Lung (tissue), 13 donors: Measurements from ENCODE around the gene SUMO1. TPM values are rescaled to one million over a fixed set of nuclear protein-coding genes. Genes with fewer than 3 reads are reported as not detected.

Source experiments
- ATAC-seq: fragments of 200-7000 bp; cut with Tn5 transposase; one replicate; pipeline ENCODE4 v1.9.1; 2020; ENCODE audit warnings: moderate number of reproducible peaks; ENCODE audit not compliant: insufficient read depth, low FRiP score
- DNase-seq, 3 donors: peaks; one replicate each; pipeline ENCODE4 v3.0.0-alpha.2; 2013 to 2017
- H3K27ac ChIP-seq, 2 donors: one replicate each; pipeline ENCODE4 v1.5.1; 2013; ENCODE audit warnings: mild to moderate bottlenecking in 2 of 2, moderate library complexity in 2 of 2, control low read depth in 1 of 2, inconsistent platforms in 1 of 2, low read depth in 1 of 2, low read length in 1 of 2
- H3K27me3 ChIP-seq, 3 donors: one replicate each; pipeline ENCODE4 v1.5.1; 2013; ENCODE audit warnings: low read length in 2 of 3; ENCODE audit not compliant: control insufficient read depth in 3 of 3, insufficient read depth in 3 of 3
- H3K36me3 ChIP-seq, 4 donors: one replicate each; pipeline ENCODE4 v1.5.1; 2013; ENCODE audit warnings: low read length in 4 of 4, mild to moderate bottlenecking in 1 of 4, moderate library complexity in 1 of 4; ENCODE audit not compliant: control insufficient read depth in 4 of 4, insufficient read depth in 4 of 4
- H3K4me1 ChIP-seq, 5 donors: one replicate each; pipeline ENCODE4 v1.5.1; 2013; ENCODE audit warnings: low read length in 5 of 5, mild to moderate bottlenecking in 2 of 5, moderate library complexity in 1 of 5; ENCODE audit not compliant: control insufficient read depth in 5 of 5, insufficient read depth in 5 of 5
- H3K4me3 ChIP-seq: one replicate; pipeline ENCODE4 v1.5.1; 2013; ENCODE audit warnings: mild to moderate bottlenecking, control low read depth, moderate library complexity
- H3K9ac ChIP-seq, 2 donors: one replicate each; pipeline ENCODE4 v1.5.1; 2013; ENCODE audit warnings: low read length in 2 of 2, control low read depth in 1 of 2; ENCODE audit not compliant: insufficient read depth in 1 of 2
- H3K9me3 ChIP-seq, 4 donors: one replicate each; pipeline ENCODE4 v1.5.1; 2013; ENCODE audit warnings: low read length in 3 of 4, mild to moderate bottlenecking in 1 of 4, moderate library complexity in 1 of 4; ENCODE audit not compliant: control insufficient read depth in 4 of 4, insufficient read depth in 3 of 4
- WGBS, 2 donors: extraction: QIAGEN DNeasy Blood & Tissue Kit; methylation state at CpG; one replicate each; pipeline ENCODE4 v1.1.7; 2013; 5-methylcytosine and 5-hydroxymethylcytosine counted together
- polyA plus RNA-seq, 2 donors: library from polyadenylated mRNA; stranded (reverse); fragments of 200-250 nt; gene quantifications; one replicate each; pipeline ENCODE4 v1.2.1, GENCODE V29; 2013
- small RNA-seq: library from RNA; depleted of rRNA; stranded (forward); fragments of <200 nt; gene quantifications from one replicate; pipeline ENCODE3, GENCODE V24; 2014; ENCODE audit warnings: low replicate concordance
- total RNA-seq, 2 donors: library from RNA; depleted of rRNA in 1 of 2; stranded (reverse); fragments of >200 nt in 1 of 2; gene quantifications; one replicate each; pipeline ENCODE4 v1.2.1, GENCODE V29; 2014 to 2021
- TF ChIP-seq, protein P1 (sequence below): IDR thresholded peaks from 2 replicates; pipeline ENCODE4 v1.5.1; 2012; ENCODE audit warnings: mild to moderate bottlenecking; ENCODE audit errors: control extremely low read depth, extremely low read depth
- donor health status: control.
- donor health status: control.
- donor health status: Bipolar disorder and iron deficiency.
- donor health status: healthy.
- donor health status: DM: yes; HTN: yes; CAD: no.

SUMO1 gene
- total and polyA plus RNA-seq, 4 donors, result 59.9 to 105 (median 83.2) TPM

DNA sequence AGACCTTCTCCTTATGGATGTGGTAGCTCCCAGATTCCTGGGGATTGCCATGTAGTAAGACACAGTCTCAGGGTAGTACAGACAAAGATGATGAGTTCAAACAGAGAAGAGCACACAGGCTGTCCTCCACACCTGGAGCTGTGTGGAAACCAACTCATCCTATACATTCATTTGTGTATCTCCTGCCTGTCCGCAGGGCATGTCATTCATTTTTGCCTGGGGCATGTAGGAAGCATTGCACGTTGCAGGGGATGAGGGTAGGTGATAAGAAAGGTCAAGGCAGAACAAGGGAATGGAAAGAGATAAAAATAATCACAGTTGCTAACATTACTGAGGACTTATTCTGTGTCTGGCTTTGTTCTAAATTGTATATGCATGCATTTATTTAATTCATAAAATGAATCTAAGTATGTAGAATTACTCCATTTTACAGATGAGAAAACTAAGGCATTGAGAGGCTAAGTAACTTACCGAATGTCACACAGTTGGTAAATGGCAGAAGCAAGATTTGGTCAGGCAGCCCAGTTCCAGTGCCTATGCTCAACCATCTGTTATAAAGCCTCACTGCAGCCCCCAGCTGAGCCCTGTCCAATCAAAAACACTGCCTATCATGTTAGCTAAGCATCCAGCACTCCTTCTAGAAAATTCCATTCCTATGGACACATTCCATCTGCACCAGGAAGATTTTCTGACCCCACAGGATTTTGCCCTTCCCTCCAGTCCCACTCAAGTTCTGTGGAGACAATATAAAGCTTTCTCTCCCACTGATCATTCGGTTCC lies 81.0 kb downstream of the SUMO1 start:
- Histone ChIP-seq H3K27me3 (no peaks in the 10 kb centered on the region), H3K27ac (no peak overlapping the region), H3K4me3 (no peak overlapping the region), H3K9me3 (no peaks in the 10 kb centered on the region), H3K36me3 (no peaks in the 10 kb centered on the region), H3K9ac (no peak overlapping the region), H3K4me1 (peaks cover 0 to 6% (median 0%) of the 10 kb centered on the region in 5 donors)
- TF ChIP-seq, protein P1, sequence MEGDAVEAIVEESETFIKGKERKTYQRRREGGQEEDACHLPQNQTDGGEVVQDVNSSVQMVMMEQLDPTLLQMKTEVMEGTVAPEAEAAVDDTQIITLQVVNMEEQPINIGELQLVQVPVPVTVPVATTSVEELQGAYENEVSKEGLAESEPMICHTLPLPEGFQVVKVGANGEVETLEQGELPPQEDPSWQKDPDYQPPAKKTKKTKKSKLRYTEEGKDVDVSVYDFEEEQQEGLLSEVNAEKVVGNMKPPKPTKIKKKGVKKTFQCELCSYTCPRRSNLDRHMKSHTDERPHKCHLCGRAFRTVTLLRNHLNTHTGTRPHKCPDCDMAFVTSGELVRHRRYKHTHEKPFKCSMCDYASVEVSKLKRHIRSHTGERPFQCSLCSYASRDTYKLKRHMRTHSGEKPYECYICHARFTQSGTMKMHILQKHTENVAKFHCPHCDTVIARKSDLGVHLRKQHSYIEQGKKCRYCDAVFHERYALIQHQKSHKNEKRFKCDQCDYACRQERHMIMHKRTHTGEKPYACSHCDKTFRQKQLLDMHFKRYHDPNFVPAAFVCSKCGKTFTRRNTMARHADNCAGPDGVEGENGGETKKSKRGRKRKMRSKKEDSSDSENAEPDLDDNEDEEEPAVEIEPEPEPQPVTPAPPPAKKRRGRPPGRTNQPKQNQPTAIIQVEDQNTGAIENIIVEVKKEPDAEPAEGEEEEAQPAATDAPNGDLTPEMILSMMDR, result no peak
- ATAC-seq (no peak), DNase-seq (no peak)
- 83 to 90% methylated on average over 4 of the region's 4 CpGs for WGBS, 2 donors

Small RNA genes lying within 50 kb of the gene (small RNA-seq; reads per million reads assigned to genes)
- gene AC079354.2 (not detected), gene RF00575 (not detected), gene SNORD70 (106 reads per million, percentile 98 among the genes with 10 or more reads in this experiment)

Other genes starting within 250 kb of the SUMO1 start
- 10 to 100 TPM; 12.1 to 31.7 TPM for gene FZD7, start 204.7 kb downstream of the SUMO1 start, total RNA-seq
- 1 to 10 TPM; 3.9 to 4.4 TPM for gene FZD7, start 204.7 kb downstream of the SUMO1 start, polyA plus RNA-seq
- gene KIAA2012, start 165.3 kb downstream of the SUMO1 start, total RNA-seq, result 1 to 10 TPM; 5.3 to 8.5 TPM
- gene KIAA2012, start 165.3 kb downstream of the SUMO1 start, polyA plus RNA-seq, result 1 to 10 TPM in 1 of 2 donors, under 1 TPM in 1; 0.69 to 1.8 TPM
- 10 to 100 TPM; 59.1 to 77.0 TPM for gene NOP58, start 27.2 kb upstream of the SUMO1 start, total RNA-seq
- gene NOP58, start 27.2 kb upstream of the SUMO1 start, polyA plus RNA-seq, result 100 to 1,000 TPM in 1 of 2 donors, 10 to 100 TPM in 1; 48.1 to 113 TPM
- gene BMPR2, start 137.7 kb upstream of the SUMO1 start, total RNA-seq, result 100 to 1,000 TPM in 1 of 2 donors, 10 to 100 TPM in 1; 55.0 to 107 TPM
- gene BMPR2, start 137.7 kb upstream of the SUMO1 start, polyA plus RNA-seq, result 10 to 100 TPM; 11.4 to 18.3 TPM